C4-2B (cell line): ENCODE results near the gene FAM83D.

Experiments
- CTCF ChIP-seq: fragments of 450-650 bp; conservative IDR thresholded peaks from 2 replicates; pipeline ENCODE4 v1.5.1; 2017; ENCODE audit warnings: mild to moderate bottlenecking
- ZFX ChIP-seq: fragments of 450-650 bp; IDR thresholded peaks from 2 replicates; pipeline ENCODE4 v1.6.1; 2017

- no peak for TF ChIP-seq CTCF
- TF ChIP-seq ZFX: no peak
Observed at GRCh38 chr20:38987777-38988176, 61.6 kb downstream of the FAM83D start.
